HG03457 (cell line): Measurements from ENCODE around the gene JOSD2.
"Not testable (repeated sequence)": the region's sequence is repeated elsewhere in the genome, so short reads cannot be mapped to it uniquely, and the experiment has no call there.

Experiments
- ATAC-seq: cut with Tn5 transposase; IDR thresholded peaks from one replicate; pipeline ENCODE4 v1.9.1; 2021; ENCODE audit warnings: moderate number of reproducible peaks; ENCODE audit not compliant: unreplicated experiment

Gene JOSD2

GRCh38 chr19:50478901-50479715 lies 31.9 kb downstream of the JOSD2 start:
- ATAC-seq, result no peak

- ATAC-seq, result no peak
Observed at GRCh38 chr19:50477751-50478515, 33.1 kb downstream of the JOSD2 start.

DNA sequence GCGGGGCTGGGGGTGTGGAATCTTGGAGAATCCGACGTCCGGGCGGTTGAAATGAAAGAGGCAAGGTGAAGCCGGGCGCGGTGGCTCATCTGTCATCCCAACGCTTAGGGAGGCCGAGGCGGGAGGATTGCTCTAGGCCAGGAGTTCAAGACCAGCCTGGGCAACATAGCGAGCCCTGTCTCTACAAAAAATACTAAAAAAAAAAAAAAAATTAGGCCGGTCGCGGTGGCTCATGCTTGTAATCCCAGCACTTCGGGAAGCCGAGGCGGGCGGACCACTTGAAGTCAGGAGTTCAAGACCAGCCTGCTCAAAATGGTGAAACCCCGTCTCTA lies 34.1 kb downstream of the JOSD2 start:
- ATAC-seq, result no peak

DNA sequence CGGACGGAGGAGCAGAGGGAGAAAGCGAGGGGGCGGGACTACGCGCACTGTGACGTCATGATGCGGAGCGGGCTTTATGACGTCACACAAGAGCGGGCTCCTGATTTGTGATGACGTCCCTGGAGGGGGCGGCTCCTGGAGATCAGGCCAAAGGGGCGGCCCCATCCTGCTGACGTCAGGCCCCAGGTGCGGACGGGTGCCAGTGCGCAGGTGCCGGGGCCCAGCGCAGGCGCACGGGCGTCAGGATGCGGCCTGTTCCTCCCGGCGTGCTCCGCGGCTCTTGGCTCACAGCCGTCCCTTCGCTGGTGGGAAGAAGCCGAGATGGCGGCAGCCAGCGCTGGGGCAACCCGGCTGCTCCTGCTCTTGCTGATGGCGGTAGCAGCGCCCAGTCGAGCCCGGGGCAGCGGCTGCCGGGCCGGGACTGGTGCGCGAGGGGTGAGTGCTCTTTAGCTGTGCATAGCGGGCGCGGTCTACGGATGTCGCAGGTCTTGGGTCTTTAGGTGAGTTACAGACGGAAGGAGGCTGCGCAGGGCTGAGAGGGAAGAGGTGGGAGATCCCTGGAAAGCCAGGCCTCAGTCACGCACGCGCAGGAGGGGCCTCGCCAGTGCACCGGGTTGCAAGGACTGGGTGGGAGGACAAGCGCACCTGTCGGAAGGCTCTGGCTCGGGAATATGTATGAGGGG lies 34.6 kb downstream of the JOSD2 start, which contains the start of the genes EMC10 and GARIN5A:
EMC10 (plus strand) TSS at position 284 of the 683 bp plus-strand sequence; CDS start at position 322, 38 bp downstream.
GARIN5A (minus strand) TSS at position 625 of the 683 bp plus-strand sequence; CDS start at position 165, 460 bp downstream.
- peak; percentile 61 for ATAC-seq

DNA sequence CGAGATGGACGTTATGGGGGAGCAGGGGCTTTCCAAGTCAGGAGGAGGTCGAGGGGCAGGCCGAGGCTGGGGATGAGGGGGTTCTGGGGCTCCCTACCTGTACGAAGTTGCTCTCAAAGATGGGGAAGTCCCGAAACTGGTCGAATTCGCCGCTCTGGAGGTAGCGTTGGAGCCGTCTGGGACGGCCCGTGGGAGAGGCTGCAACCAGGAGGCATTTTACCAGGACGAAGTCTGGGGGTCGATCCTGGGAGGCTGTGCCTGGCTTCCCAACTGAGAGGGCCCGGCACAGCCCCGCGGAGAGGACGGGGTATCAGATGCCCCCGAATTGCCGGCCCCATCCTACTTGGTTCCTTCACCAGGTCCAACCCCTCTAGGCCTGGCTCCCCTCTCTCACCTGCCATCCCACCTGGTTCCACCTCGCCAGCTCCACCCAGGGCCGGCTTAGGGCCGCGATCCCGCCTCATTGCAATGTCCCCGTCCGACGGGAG lies 35.2 kb downstream of the JOSD2 start:
- ATAC-seq, result no peak

DNA sequence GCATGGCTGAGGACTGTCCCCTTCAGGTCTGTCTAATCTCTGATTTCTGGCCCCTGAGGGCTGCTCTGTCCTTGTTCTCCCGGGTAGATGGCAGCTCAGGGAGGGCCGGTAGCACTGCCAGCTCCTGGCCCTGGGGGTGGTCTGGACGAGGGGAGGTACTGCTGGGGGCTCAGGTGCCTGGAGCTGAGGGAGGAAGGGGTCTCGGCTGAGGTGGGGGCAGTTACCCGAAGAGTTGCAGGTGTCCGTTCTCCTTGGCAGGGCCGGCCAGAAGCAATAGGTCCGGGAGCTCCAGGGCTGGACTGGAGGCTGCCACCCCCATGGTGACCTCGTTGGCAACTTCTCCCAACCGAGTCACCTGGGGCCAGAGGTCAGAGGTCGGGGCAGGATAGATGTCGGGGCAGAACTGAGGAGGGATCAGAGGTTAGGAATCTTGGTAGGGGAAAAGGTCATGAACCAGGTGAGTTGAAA lies 35.9 kb downstream of the JOSD2 start:
- ATAC-seq, result no peak

- not testable (repeated sequence) for ATAC-seq
Observed at GRCh38 chr19:50473336-50473735, 37.7 kb downstream of the JOSD2 start.

DNA sequence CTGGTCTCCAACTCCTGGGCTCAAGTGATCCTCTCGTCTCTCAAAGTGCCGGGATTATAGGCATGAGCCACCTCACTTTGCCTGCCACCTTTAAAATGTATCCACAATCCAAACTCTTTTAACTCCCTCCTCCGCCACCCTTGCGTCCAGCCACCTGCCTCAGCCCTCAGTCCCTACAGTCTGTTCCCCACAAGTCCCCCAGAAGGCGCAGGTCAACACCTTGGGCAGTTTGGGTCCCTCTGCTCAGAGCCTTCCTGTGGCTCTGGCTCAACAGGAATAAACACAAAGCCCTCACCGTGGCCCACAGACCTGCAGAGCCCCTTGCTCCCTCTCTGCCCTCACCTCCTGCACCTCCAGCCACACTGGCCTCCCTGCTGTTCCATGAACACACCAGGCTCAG lies 42.2 kb downstream of the JOSD2 start:
- no peak for ATAC-seq

GRCh38 chr19:50467566-50467965 lies 43.4 kb downstream of the JOSD2 start:
- no peak for ATAC-seq

DNA sequence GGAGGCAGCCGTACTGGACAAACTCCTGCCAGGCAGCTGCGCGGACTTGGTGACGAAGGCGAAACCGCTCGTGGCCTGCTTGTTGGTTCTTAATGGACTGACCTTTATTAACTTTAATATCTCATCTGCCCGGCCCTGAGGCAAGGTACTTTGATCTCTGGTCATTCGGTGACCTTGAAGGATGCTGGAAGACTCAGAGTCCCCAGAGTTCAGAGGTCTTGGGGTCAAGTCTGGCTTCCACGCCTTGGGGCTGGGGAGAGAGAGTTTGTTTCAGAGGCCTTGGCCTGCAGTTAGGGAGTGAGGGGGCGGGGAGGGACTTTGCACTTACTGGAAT lies 44.3 kb downstream of the JOSD2 start:
- no peak for ATAC-seq

- no peak for ATAC-seq
Observed at GRCh38 chr19:50465986-50466705, 44.8 kb downstream of the JOSD2 start.

GRCh38 chr19:50465000-50465399 lies 46.0 kb downstream of the JOSD2 start:
- ATAC-seq, result no peak

GRCh38 chr19:50464348-50464747 lies 46.6 kb downstream of the JOSD2 start:
- no peak for ATAC-seq

- ATAC-seq, result no peak
Observed at GRCh38 chr19:50462970-50463369, 48.0 kb downstream of the JOSD2 start.

GRCh38 chr19:50461066-50461875 lies 49.7 kb downstream of the JOSD2 start:
- no peak for ATAC-seq

GRCh38 chr19:50460161-50460765 lies 50.7 kb downstream of the JOSD2 start:
- peak; percentile 44 for ATAC-seq

GRCh38 chr19:50459638-50460037 lies 51.4 kb downstream of the JOSD2 start:
- no peak for ATAC-seq

DNA sequence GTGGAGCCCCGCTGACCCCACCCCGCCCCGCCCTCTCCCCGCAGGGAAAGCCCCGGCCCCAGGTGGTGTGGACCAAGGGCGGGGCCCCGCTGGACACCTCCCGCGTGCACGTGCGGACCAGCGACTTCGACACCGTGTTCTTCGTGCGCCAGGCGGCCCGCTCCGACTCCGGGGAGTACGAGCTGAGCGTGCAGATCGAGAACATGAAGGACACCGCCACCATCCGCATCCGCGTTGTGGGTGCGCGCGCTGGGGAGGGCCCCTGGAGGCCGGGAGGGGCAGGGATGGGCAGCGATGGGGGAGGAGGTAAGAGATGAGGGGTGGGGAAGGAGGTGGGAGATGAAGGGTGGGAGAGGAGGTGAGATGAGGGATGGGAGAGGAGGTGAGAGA lies 51.9 kb downstream of the JOSD2 start:
- no peak for ATAC-seq

DNA sequence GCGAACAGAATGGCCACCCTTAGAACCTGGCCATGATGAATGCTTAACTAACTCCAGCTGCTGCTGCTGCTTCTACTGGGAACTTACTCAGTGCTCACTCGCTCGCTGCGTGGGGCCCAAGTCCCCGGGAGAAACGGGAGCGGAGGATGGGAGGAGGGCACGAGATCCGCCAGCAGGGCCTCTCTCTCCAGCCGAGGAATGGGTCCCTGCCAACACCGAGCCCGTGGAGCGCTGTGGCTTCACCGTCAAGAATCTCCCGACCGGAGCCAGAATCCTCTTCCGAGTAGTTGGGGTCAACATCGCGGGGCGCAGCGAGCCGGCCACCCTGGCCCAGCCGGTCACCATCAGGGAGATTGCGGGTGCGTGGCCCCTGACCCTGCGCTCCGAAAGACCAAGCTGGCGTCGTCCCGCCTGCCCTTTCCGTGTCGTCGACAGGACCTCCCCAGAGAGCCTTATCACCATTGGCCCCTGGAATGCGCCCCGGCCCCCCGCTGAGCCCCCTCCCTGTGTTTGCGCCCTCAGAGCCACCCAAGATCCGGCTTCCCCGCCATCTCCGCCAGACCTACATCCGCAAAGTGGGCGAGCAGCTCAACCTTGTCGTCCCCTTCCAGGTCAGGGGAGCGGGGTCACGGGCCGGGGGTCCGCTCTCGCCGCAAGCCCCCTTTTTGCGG lies 52.5 kb downstream of the JOSD2 start:
- no peak for ATAC-seq
